Measurements from ENCODE around the gene G2E3.
A peak's percentile ranks its signal among the peaks of the same experiment; 100 is the strongest.
"Not testable (repeated sequence)": the region's sequence is repeated elsewhere in the genome, so short reads cannot be mapped to it uniquely, and the experiment has no call there.

Gene G2E3

DNA sequence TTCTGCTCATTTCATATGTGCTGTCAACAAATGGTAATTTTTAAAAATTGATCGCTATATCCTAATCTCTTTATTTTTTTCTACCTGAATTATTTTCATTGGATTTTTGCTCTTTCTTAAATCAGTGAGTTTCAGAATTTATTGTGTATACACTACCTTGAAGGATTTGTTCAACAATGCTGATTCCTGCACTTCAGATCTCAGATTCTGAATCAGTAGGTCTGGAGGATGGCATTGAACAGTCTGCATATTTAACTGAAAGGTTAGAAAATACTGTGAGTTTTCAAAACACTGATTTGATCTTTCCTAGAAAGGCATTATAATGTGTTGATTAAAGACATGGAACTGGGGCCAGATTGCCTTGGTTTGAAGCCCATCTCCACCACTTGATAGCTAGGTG, 1.6 kb downstream of the G2E3 start:
- no peak for DNase-seq

DNA sequence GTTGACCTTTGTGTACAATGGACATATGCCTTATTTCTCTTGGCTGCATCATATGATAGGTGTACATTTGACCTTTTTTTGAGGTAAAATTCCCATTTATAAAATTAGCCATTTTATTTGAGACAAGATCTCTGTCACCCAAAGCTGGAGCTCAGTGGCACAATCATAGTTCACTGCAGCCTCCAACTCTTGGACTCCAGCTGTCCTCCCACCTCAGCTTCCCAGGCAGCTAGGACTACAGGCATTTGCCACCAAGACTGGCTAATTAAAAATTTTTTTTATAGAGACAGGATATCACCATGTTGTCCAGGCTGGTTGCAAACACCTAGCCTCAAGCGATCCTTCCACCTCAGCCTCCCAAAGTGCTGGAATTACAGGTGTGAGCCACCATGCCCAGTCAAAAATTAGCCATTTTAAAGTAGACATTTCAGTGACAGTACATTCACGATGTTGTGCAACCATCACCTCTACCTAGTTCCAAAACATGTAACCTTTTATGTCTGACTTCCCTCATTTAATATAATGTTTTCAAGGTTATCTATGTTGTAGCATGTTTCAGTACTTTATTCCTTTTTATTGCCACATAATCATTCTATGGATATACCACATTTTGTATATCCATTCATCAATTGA, 5.4 kb downstream of the G2E3 start:
- DNase-seq = no peak

DNA sequence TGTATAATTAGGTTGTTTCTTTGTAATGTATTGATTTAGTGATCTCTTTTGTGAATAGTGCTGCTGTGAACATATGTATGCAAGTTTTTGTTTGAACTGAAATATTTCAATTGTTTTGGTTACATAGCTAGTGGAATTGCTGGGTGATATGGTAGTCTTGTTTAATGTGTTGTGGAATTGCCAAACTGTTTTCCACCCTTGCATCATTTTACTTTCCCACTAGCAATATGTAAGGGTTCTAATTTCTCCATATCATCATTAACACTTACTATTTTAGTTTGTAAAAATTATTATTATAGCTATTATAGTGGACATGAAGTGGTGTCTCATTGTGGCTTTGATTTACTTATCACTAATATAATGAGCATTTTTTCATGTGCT, 5.9 kb downstream of the G2E3 start:
- DNase-seq = no peak

DNA sequence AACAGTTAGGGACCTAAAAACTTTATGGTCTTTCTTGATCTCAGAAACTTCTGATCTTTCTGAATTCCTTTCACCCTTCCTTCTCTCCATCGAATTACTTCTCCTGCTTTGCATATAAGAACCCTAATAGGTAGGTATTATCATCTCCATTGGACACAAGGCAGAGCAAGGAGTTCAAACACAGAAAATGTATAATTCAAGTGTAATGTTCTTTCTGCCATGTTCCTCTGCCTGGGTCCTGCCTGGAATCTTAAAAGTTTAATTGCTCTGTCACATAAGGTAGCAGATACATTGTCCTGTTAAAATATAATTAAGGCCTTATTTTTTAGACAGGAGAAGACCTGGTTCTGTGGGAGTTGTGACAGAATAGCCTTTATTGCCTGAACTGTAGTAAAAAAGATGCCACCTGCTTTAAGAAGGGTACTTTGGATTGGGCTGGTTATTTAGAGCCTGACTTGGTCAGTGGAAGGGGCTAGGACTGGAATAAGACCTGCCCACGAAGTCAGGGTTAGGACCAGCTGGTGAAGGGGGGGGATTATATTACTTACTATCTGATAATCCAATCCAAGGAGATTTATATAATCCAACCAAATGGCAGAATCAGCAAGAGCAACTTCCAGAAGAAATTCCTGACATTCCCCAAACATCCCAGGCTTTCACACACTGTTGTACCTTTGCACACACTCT, 10.4 kb downstream of the G2E3 start:
- peak; percentile 29 for DNase-seq

DNA sequence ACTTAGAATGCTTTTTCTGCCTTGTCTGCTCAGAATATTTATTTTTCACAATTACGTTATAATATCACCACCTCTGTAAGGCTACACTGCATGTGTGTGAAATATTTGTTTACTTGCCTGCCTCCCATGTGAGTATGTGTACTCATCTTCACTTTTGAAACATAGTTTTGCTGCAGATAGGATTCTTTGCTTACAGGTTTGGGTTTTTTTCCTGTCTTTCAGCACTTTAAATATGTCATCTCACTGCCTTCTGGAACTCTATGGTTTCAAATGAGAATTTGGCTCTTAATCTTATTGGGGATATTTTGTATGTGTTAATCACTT, 10.9 kb downstream of the G2E3 start:
- no peak for DNase-seq

DNA sequence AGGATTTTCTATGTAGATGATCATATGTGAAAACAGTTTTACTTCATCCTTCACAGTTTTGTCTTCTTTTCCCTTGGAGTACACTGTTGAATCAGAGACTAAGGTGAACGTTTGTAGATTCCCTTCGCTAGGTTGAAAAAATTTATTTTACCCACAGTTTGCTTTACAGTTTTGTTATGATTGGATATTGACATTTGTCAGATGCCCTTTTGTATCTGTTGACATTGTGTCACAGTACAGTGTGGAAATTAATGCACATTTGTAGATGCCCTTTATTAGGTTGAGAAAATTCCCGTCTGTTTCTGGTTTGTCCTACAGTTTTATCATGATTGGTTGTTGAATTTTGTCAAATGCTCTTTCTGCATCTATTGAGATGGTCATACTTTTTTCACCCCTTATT, 13.3 kb downstream of the G2E3 start:
- no peak for DNase-seq

DNA sequence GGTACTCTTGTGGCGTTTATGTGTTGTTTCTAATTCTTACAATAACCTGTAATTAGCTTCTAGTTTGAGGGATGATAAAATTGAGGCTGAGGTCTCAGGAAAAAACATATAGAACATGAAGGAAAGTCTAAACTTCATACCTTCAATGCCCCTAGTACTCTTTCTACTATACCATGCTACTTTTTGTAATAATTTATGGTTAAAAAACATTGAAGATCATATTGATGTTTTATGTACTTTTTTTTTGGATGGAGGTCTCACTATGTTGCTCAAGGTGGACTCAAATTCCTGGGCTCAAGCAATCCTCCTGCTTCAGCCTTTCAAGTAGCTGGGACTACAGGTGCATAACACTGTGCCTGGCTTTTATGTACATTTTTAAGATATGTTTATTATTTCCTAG, 13.8 kb downstream of the G2E3 start:
- no peak for DNase-seq

DNA sequence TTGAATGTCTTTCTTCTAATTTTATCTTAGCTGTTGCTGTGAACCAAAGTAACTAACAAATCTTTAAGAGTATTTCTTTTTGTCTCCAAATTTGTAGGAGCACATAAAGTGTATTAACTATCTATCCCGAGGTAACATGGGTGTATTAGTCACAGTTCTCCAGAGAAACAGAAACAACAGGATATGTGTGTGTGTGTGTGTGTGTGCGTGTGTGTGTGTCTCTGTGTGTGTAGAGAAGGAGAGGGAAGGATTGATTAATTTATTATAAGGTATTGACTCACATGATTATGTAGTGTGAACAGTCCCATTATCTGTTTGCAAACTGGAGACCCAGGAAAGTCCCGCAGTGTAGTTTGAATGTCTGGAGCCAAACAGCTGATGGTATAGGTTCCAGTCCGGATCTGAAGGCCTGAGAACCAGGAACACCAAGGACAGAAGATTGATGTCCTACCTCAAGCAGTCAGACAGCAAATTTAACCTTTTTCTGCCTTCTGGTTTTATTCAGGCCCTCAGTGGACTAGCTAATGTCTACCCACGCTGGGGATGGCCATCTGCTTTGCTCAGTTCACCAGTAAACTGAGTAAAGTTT, 14.4 kb downstream of the G2E3 start:
- peak; percentile 55 for DNase-seq

DNA sequence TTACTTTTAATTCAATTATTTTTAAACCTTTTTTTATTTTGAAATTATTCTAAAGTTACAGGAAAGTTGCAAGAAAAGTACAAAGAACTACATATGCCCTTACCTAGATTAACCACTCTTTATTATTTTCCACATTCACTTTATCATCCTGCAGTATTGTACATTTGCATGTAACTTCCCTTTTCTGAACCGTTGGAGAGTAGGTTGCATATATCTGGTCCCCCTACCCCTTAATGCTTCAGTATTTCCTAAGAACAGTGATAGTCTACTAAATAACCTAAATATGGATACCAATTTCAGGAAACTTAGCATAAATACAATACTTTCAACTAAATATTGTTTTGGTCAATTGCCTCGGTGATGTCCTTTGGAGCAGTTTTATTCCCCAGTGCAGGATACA, 15.0 kb downstream of the G2E3 start:
- no peak for DNase-seq

DNA sequence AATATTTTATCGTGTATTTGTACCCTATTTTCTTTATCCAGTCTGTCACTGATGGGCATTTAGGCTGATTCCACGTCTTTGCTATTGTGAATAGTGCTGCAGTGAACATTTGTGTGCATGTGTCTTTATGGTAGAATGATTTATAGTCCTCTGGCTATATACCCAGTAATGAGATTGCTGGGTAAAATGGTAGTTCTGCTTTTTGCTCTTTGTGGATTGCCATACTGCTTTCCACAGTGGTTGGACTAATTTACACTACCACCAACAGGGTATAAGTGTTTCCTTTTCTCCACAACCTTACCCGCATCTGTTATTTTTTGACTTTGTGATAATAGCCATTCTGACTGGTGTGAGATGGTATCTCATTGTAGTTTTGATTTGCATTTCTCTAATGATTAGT, 15.8 kb downstream of the G2E3 start:
- DNase-seq = not testable (repeated sequence)

DNA sequence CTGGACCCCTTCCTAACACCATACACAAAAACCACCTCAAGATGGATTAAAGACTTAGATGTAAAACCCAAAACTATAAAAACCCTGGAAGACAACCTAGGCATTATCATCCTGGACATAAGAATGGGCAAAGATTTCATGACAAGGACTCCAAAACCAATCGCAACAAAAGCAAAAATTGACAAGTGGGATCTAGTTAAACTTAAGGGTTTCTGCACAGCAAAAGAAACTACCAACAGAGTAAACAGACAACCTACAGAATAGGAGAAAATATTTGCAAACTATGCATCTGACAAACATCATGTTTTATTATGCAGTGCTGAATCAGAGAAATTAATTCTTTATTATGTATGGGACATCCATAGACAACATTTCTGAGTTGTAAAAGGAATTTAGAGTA, 17.4 kb downstream of the G2E3 start:
- not testable (repeated sequence) for DNase-seq

DNA sequence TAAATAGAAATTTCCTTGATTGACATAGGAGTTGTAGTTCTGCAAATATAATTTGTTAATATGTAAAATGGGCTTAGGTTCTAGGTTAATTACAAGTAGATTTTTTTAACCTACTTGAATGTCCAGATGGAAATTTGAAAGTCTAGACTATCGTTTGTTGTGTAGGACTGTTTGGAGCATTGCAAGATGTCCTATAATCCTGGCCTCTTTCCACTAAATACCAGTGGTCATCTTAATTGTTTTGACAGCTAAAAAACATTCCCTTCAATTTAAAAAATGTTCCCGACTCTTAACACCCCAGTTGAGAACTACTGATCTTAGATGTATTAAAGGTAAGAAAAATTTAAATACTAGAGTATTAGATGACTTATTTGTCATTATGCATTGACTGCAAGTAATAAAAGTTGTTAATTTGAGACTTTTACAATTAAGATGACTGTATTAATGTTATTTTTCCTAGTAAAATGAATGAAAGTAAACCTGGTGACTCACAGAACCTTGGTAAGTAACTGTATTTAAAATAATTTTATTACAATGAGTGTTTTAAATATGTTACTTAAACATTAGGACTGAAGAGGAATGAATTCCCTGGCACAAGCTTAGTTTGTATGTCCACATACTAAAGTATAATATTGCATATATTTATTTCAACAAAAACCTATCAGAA, 21.8 kb downstream of the G2E3 start:
- DNase-seq = no peak

DNA sequence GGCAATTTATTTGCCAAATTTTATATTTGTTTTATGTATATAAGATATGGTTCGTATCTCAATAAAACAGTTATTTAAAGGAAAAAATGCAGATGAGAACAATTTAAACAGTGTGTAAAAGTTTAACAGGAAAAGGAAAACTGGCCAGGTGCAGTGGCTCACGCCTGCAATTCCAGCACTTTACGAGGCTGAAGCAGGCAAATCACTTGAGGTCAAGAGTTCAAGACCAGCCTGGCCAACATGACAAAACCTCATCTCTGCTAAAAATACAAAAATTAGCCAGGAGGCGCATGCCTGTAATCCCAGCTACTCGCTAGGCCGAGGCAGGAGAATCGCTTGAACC, 22.3 kb downstream of the G2E3 start:
- DNase-seq = no peak

DNA sequence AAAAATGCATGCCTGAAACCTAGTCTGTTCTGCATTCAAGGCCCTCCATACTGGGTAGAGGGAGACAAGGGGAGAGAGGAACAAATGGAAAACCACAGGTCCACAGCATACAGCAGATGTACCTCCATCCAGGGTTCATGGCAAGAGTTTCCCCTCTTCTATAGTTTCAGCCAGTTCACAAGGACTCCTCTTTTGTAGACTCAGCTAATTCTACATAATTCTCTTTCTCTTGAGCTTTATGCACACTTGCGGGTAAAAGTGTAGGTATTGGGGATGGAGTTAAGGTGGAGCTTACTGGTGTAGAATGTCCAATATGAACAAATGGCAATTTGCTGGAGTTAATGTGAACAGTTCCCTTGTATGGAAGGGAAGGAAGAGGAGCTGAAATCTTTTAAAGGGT, 23.4 kb downstream of the G2E3 start:
- no peak for DNase-seq

DNA sequence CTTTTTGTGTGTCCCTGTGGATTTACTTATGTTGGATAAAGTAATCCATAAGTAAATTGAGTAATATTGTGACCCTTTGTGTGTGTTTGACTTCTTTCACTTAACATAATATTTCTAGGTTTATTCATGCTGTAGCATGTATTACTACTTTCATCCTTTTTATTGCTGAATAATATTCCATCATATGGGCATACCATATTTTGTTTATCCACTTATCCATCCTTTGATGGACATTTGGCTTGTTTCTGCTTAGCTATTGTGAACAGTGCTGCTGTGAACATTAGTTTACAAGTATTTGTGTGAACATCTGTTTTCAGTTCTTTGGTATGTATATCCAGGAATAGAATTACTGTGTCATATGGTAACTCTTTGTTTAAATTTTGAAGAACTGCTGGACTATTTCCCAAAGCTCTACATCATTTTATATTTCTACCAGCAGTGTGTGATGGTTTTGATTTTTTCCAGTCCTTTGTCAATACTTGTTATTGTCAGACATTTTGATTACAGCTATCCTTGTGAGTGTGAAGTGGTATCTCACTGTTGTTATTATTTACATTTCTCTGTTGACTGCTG, 25.2 kb downstream of the G2E3 start:
- DNase-seq = peak; percentile 7

DNA sequence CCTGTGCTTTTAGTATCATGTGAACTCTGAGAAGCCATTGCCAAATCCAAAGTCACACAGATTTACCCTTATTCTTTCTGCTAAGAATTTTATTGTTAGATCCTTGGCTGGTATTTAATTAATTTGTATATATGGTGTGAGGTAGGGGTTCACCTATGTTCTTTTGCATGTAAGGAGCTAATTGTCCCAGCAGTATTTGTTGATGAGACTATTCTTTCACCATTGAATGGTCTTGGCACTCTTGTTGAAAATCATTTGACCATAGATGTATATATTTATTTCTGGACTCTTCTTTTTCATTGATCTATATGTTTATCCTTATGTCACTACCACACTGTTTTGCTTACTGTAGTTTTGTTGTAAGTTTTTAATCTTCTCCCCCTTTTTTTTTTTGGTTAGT, 26.2 kb downstream of the G2E3 start:
- DNase-seq = no peak

DNA sequence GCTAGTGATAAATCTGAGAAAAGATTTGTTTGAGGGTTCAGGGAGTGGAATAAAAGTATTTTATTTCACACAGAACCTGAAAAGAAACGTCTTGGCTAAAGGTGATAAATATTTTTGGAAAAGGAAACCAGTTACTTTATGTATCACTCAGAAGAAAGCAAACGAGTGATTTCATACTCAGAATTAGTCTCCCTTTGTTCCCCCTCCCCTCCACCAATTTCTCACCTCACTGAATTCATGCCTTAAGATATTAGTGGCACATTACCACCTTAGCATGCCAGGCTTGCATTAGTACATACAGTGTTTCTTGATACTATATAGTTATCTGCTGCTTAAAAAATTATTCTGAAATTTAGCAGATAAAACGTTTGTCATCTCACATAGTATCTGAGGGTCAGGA, 28.2 kb downstream of the G2E3 start:
- no peak for DNase-seq

DNA sequence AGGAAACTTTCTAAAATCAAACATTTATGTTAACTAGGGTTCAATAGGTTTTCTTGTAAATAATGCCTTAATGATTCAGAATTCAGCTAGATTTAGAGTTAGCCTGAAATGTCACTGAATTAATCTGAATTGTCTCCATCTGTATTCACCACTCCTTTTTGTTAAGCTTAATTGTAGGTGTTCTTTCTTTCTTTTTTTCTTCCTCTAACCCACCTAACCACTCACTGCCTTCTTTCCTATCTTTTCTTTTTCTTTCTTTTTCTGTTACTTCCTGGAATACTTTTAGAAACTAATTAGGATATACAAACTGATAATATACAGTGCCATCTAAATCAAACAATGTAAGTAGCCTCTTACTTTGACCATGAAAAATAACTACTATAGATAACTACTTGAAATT, 29.9 kb downstream of the G2E3 start:
- DNase-seq = no peak

DNA sequence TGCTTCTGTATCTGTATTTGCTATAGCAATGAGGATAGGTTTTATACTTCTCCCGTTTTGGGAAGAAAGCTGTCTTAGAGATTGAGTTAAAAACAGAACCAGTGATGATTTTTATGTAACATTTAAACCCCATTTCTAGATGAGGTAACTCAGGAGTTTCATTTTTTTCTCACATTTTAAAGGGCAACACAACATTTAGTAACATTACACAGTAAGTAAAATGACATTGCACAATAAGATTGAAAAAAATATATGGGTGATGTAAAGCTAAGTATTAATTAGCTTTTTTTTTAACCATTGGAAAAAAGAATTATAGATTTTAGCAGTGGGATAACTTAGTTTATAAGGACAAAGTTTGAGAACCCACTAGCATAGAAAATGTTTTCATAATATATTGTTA, 38.0 kb downstream of the G2E3 start:
- no peak for DNase-seq

DNA sequence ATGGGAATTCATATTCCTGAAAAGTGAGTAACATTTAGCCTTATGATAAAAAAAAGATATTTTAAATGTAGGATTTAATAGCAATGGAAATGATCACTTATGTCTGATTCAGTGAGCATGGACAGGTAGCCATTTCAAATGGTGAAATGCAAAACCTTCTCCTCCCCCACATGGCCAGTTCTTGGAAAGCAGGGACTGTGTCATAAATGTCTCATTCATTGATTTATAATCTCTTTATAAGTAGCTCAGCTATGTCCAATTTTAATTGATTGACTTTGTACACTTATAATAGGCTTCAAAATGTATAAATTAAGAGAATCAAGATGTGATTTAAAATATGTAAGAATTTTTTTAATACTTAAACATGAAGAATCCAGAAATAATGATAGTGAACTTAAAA, 38.5 kb downstream of the G2E3 start:
- DNase-seq = no peak

DNA sequence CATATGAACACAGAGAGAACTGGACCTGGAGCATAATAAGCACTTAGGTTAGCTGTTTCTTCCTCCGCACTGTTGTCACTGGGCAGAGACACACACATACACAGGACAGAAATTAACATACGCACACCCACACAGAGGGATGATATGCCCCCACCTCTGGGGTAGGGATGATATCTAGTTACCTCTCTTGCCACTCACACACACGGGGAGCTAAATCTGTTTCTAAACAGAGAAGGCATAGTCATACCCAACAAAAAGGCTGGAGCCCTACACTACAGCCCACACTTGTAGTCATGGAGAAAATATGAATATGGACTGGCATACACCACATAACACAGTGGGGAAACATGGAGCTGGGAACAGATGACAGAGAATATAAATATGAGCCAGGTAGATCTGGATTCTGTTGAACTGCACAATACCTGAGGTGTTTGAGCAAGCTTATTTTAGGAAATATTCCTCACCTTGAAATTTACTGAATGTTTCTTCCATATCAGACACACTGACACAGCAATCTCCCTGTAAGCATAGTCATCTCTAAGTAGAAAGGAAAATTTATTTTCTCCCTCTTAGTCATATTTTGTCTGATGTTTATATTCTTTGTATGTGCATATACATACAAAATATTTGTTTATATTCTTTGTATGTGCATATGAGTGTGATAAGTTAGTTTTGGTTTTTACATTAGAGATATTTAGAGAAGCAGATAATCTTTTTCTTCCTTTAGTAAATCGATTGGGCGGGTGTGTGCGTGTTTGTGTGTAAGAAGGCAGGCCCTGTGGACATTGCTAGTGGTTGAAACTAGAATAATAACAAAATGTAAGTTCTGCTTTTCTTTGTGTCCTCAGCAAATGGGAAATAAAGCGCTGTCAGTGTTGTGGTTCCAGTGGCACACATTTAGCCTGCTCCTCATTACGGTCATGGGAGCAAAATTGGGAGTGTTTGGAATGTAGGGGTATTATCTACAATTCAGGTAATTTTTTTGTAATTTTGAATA, 42.3 kb downstream of the G2E3 start:
- DNase-seq = no peak

DNA sequence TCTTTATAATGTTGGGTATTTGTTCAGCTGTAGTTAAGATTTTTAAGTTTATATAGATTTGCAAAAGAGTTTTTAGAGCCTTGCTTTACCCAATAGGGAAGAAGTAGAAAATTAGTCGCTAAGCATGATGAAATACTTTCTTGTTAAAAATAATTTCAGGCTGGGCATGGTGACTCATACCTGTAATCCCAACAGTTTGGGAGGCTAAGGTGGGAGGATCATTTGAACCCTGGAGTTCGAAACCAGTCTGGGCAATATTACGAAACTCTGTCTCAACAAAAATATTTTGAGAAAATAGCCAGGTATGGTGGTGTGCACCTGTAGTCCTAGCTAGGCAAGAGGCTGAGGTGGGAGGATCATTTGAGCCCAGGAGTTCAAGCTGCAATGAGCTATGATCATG, 44.4 kb downstream of the G2E3 start:
- DNase-seq = no peak

DNA sequence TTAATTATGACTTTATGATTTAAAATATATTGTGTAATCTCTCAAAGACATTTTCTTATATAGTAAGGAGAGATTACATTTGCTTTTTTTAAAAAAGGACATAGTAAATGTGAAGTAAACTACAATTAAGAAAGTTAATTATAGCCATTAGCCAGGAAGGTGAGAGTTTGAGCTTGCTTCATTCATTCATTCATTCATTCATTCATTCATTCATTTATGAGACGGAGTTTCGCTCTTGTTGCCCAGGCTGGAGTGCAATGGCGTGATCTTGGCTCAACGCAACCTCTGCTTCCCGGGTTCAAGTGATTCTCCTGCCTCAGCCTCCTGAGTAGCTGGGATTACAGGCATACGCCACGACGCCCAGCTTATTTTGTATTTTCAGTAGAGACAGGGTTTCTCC, 45.7 kb downstream of the G2E3 start:
- not testable (repeated sequence) for DNase-seq

Data from fibroblast of skin of right quadriceps (primary cell).